ENCODE data around the gene SSBP3.
"Not testable (repeated sequence)": the region's sequence is repeated elsewhere in the genome, so short reads cannot be mapped to it uniquely, and the experiment has no call there.

SSBP3 gene

GRCh38 chr1:54239035-54239383 lies 167.2 kb downstream of the SSBP3 start:
- DNase-seq, result no peak

- no peak for DNase-seq
Observed at GRCh38 chr1:54238353-54239034, 167.7 kb downstream of the SSBP3 start.

GRCh38 chr1:54237586-54237985 lies 168.6 kb downstream of the SSBP3 start:
- DNase-seq, result no peak

- DNase-seq, result no peak
Observed at GRCh38 chr1:54234284-54234683, 171.9 kb downstream of the SSBP3 start.

DNA sequence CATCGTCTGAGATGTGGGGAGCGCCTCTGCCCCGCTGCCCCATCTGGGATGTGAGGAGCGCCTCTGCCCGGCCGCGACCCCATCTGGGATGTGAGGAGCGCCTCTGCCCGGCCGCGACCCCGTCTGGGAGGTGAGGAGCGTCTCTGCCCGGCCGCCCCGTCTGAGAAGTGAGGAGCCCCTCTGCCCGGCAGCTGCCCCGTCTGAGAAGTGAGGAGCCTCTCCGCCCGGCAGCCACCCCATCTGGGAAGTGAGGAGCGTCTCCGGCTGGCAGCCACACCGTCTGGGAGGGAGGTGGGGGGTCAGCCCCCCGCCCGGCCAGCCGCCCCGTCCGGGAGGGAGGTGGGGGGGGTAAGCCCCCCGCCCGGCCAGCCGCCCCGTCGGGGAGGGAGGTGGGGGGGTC lies 173.0 kb downstream of the SSBP3 start:
- not testable (repeated sequence) for DNase-seq

GRCh38 chr1:54230507-54231339 lies 175.5 kb downstream of the SSBP3 start:
- no peak for DNase-seq

- no peak for DNase-seq
Observed at GRCh38 chr1:54229281-54229891, 176.8 kb downstream of the SSBP3 start.

- DNase-seq, result no peak
Observed at GRCh38 chr1:54228638-54229079, 177.5 kb downstream of the SSBP3 start.

DNA sequence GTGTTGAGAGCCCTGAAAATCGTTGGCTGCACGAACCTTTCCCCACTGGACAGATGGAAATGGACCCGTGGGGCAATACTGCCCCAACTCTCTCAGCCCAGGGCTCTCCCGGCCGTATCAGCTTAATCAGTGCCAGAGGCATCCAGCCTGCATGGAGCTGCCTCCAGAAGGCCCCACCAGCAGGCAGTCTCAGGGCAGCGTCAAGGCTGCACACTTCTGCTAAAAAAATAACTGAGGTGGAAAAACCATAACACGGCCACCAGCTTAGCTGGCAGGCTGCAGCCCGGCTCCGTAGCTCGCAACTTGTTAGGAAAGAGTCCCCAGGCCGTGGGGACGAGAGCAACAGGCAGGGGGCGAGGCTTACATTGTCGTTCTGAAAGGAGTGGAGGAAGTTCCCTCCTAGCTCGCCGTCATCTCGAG lies 178.3 kb downstream of the SSBP3 start:
- no peak for DNase-seq

- DNase-seq, result no peak
Observed at GRCh38 chr1:54227091-54227602, 179.0 kb downstream of the SSBP3 start.

- DNase-seq, result no peak
Observed at GRCh38 chr1:54225986-54226559, 180.1 kb downstream of the SSBP3 start.

- DNase-seq, result no peak
Observed at GRCh38 chr1:54225378-54225777, 180.8 kb downstream of the SSBP3 start.

DNA sequence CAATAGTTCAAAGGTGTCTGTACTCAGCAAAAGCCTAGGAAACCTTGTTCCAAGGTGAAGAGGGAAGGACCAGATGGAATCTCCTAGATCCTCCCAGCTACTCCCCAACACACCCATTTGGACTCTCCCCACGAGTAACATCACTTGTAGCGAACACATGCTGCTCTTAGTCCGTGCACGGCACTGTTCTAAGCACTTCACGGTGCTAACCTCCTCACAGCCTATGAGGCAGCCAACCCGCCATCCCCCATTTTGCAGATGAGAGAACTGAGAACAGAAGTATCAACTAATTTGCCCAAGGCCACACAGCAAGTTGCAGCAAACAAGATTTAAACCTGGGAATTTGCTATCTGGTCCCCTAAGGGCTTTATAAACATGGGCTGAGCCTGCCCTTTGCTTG lies 182.0 kb downstream of the SSBP3 start:
- no peak for DNase-seq

- DNase-seq, result no peak
Observed at GRCh38 chr1:54223441-54224202, 182.6 kb downstream of the SSBP3 start.

DNA sequence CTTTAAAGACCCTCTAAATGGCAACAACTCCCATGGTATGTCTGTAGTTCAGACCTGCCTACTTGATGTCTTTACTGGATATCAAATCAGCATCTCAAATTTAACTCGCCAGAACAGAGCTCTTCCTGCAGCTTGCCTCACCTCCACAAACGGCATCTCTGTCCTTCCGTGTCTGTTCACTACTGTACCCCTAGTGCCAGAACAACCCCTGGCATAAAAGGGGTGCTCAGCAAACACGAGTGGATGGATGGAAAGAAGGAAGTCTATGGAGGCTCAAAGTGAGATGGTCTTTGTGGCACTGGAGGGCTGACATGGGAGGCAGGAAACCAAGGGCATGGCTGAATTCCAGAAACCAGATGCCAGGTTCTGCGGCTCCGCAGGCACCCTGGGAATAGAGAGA lies 183.5 kb downstream of the SSBP3 start:
- peak; percentile 28 for DNase-seq

DNA sequence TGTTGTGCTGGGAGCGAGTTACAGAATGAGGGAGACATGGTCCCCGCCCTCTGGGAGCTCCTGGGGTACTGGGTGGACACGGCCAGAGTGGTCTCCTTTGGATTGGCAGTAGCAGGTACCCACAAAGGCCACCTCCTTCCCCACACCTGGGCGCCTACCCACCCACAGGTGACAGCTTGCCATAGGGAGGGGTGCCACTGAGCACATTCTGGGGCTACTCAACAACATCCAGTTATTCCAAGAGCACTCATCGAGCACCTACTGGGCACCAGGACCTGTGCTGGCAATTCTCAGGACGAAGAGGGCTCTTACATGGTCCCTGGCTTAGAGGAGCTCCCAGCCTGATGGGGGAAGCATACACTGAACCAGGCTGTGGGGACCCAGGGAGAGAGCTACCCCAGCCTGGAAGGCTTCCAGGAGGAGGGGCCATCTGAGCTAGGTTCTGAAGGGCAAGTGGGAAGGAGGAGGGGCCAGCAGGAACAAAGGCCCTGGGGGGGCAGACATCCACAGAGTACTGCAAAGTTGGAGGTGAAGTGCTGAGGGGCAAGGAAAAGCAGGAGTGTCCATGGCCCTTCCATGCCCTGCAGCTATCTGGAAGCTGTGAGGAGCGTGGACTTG lies 184.2 kb downstream of the SSBP3 start:
- no peak for DNase-seq

- DNase-seq, result no peak
Observed at GRCh38 chr1:54221113-54221834, 184.9 kb downstream of the SSBP3 start.

- DNase-seq, result peak; percentile 72
Observed at GRCh38 chr1:54220004-54220811, 186.0 kb downstream of the SSBP3 start.

- DNase-seq, result no peak
Observed at GRCh38 chr1:54219688-54220003, 186.5 kb downstream of the SSBP3 start.

DNA sequence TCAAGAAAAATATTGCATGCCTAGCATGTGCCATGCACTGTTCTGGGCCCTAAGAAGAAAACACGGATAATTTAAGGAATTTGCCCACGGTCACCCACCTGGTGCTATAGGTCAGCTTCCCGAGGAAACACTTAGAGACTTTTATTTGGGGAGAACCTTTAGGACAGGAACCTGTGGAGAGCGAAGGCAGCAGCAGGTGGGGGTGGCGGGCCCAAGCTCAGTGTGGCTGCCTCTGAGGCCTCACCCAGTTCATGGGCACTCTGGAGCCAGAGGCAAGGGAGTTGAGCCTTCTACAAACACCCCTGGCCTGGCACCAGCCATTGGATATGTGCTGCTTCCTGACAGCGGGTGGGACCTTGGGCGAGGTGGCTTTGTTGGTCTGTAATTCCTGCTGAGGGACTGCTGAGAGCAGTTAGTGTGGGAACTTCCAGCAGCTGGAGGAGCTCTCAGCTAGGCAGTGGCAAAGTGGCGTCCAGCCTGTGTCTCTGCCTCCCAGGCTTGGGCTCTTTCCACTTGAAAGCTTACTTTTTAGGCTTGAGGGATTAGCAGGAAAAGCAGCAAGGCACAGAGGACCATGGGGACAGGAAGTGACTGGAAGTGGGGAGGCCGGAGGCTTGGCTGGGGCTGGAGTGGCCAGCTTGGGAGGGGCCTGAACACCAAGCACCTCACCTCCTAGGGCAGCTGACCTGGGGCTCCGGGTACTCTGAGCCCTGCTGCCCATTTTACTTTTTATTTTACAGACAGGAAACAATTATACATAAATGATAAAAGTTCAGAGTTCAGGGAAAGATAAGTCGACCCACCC lies 187.1 kb downstream of the SSBP3 start:
- DNase-seq, result no peak

Data from NCI-H2171 treated with DMSO at 0.1 percent for 48 hours (cell line).